Suprapubic skin (tissue), 4 donors: ENCODE data around the gene ASB18.

Experiments used
- CTCF ChIP-seq, 2 donors: fragments of 200-600 bp in 1 of 2; fragments of 450-650 bp in 1 of 2; sonication (generic) in 1 of 2; IDR thresholded peaks; one replicate each; pipeline ENCODE4 v1.5.1; 2016 to 2019; ENCODE audit warnings: antibody characterized with exemption in 2 of 2, mild to moderate bottlenecking in 1 of 2, moderate library complexity in 1 of 2
- POLR2A ChIP-seq, 2 donors: fragments of 450-650 bp; IDR thresholded peaks; one replicate each; pipeline ENCODE4 v1.6.1; 2017; ENCODE audit warnings: antibody characterized with exemption in 2 of 2, mild to moderate bottlenecking in 2 of 2, moderate library complexity in 2 of 2
- POLR2AphosphoS5 ChIP-seq, 3 donors: sonication (generic); formaldehyde crosslinking; IDR thresholded peaks; one replicate each; pipeline ENCODE4 v1.6.1; 2017; ENCODE audit warnings: antibody characterized with exemption in 3 of 3

GRCh38 chr2:236291911-236292310 lies 27.7 kb upstream of the ASB18 start:
- no peak for TF ChIP-seq CTCF (IDR thresholded peaks at IDR 0.05)
- no peak for TF ChIP-seq POLR2A (IDR thresholded peaks at IDR 0.05)
- no peak for TF ChIP-seq POLR2AphosphoS5 (IDR thresholded peaks at IDR 0.05)
